HL-60 (cell line): Measurements from ENCODE around the gene SLC39A3.

ENCODE experiments used
- DNase-seq, 2 experiments: peaks; one replicate each; pipeline ENCODE4 v3.0.0-alpha.2; 2010 to 2020; ENCODE audit warnings: low read depth in 1 of 2, low spot score in 1 of 2
- H3K27ac ChIP-seq: fragments of 250-450 bp; sonication (Bioruptor Pico); replicated peaks from 2 replicates; pipeline ENCODE4 v1.5.1; 2020; ENCODE audit warnings: mild to moderate bottlenecking, moderate library complexity
- H3K27me3 ChIP-seq: fragments of 250-450 bp; sonication (Bioruptor Pico); 2 replicates; pipeline ENCODE4 v1.5.1; 2021; ENCODE audit warnings: mild to moderate bottlenecking, moderate library complexity; ENCODE audit not compliant: insufficient read depth, poor library complexity, severe bottlenecking
- H3K4me3 ChIP-seq: replicated peaks from 2 replicates; pipeline ENCODE4 v1.5.1; 2011; ENCODE audit warnings: mild to moderate bottlenecking, control low read depth, low read length; ENCODE audit not compliant: insufficient read depth
- CTCF ChIP-seq: IDR thresholded peaks from one replicate; pipeline ENCODE4 v1.5.1; 2011; ENCODE audit warnings: low read length, control low read depth, inconsistent platforms; ENCODE audit not compliant: insufficient read depth
- GABPA ChIP-seq: IDR thresholded peaks from 2 replicates; pipeline ENCODE4 v1.6.1; 2012; ENCODE audit warnings: low read depth
- POLR2AphosphoS5 ChIP-seq: IDR thresholded peaks from 2 replicates; pipeline ENCODE4 v1.6.1; 2012; ENCODE audit warnings: low read depth
- REST ChIP-seq: IDR thresholded peaks from 2 replicates; pipeline ENCODE4 v1.6.1; 2012; ENCODE audit warnings: low read depth; ENCODE audit not compliant: insufficient replicate concordance
- SPI1 ChIP-seq: IDR thresholded peaks from 2 replicates; pipeline ENCODE4 v1.6.1; 2012; ENCODE audit warnings: low read depth, mild to moderate bottlenecking, borderline replicate concordance

Gene SLC39A3

GRCh38 chr19:2756477-2756876 lies 16.7 kb upstream of the SLC39A3 start:
- no peak for TF ChIP-seq GABPA
- Histone ChIP-seq H3K27ac (no peak overlapping the region), H3K4me3 (no peak overlapping the region), H3K27me3 (no peaks in the 10 kb centered on the region)
- no peak for DNase-seq

GRCh38 chr19:2755811-2756210 lies 16.0 kb upstream of the SLC39A3 start:
- H3K27me3 ChIP-seq, result no peaks in the 10 kb centered on the region
- DNase-seq, result no peak
- no peak overlapping the region for H3K4me3 ChIP-seq
- no peak for TF ChIP-seq POLR2AphosphoS5
- no peak for TF ChIP-seq CTCF
- TF ChIP-seq REST, result no peak
- TF ChIP-seq SPI1, result no peak
- TF ChIP-seq GABPA, result no peak
- H3K27ac ChIP-seq, result no peak overlapping the region

- DNase-seq, result no peak
- Histone ChIP-seq H3K27ac (no peak overlapping the region), H3K4me3 (no peak overlapping the region), H3K27me3 (no peaks in the 10 kb centered on the region)
- no peak for TF ChIP-seq SPI1
Observed at GRCh38 chr19:2755448-2755705, 15.6 kb upstream of the SLC39A3 start.

GRCh38 chr19:2754659-2755447 lies 15.0 kb upstream of the SLC39A3 start:
- H3K27me3 ChIP-seq, result no peaks in the 10 kb centered on the region
- no peak overlapping the region for H3K4me3 ChIP-seq
- DNase-seq, result no peak
- H3K27ac ChIP-seq, result no peak overlapping the region
- TF ChIP-seq CTCF, result no peak
- TF ChIP-seq SPI1, result no peak
- no peak for TF ChIP-seq REST
- no peak for TF ChIP-seq GABPA
- no peak for TF ChIP-seq POLR2AphosphoS5

GRCh38 chr19:2751438-2751830 lies 11.6 kb upstream of the SLC39A3 start:
- no peaks in the 10 kb centered on the region for H3K27me3 ChIP-seq
- H3K4me3 ChIP-seq, result no peak overlapping the region
- no peak for DNase-seq
- no peak for TF ChIP-seq REST
- TF ChIP-seq CTCF, result no peak
- H3K27ac ChIP-seq, result no peak overlapping the region
